DMS153 treated with DMSO at 0.1 percent for 48 hours (cell line): ENCODE measurements around the gene LCN6.

Source experiments
- DNase-seq: peaks from one replicate; lab custom pipeline; 2025; ENCODE audit not compliant: unreplicated experiment; lab: John Stamatoyannopoulos, UW

LCN6 gene

DNA sequence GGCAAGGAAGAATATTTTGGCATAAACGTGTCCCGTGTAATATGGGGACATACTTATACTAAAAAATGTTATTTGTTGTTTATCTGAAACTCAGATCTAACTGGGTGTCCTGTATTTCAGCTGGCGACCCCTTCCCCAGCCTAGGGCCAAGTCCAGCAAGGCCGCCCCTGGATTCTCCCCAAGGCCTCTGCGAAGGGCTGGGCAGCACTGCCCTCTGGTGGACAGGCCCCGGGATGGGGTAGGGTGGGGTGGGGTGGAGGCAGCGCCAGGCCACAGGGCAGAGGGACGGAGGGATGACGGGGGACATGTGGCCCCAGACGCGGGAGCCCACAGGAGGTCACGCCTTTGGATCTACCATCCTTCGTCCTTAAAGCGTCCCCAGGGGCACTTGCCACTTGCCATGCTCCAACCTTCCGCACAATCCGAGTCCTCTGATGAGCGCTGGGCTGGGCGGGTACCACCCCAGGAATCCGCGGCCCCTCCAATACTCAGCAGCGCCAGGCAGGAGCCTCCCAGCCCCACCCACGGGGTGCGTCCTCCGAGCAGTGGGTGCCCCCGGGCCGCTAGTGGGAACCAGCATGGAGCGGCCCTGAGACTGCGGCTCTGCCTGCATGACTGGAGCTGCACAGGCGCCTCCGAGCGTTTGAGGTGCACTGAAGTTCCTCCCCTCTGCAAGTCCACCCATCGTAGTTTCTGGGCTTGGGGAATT is 54.0 kb downstream of the LCN6 start:
- peak; percentile 50 for DNase-seq
